BJ (cell line): Measurements from ENCODE around the gene CALHM4. TPM values are rescaled to one million over a fixed set of nuclear protein-coding genes. Genes with fewer than 3 reads are reported as not detected.

ENCODE experiments used
- CTCF ChIA-PET: fragments of 350-600 bp; formaldehyde crosslinking; extraction: SDS; loops from one replicate; lab custom pipeline; 2021; ENCODE audit warnings: antibody characterized with exemption, inconsistent platforms; lab: Yijun Ruan, JAX
- POLR2A ChIA-PET: fragments of 300-600 bp; sonication (Branson Sonifier 250); formaldehyde crosslinking; extraction: SDS; loops from one replicate; lab custom pipeline; 2021; ENCODE audit warnings: antibody characterized with exemption; lab: Charles Lee
- DNase-seq: peaks from one replicate; pipeline ENCODE4 v3.0.0-alpha.2; 2011; ENCODE audit warnings: low read depth
- H3K27me3 ChIP-seq: 2 replicates; pipeline ENCODE4 v1.6.0; 2011; ENCODE audit warnings: low read length; ENCODE audit not compliant: control insufficient read depth, insufficient read depth
- H3K36me3 ChIP-seq: 2 replicates; pipeline ENCODE4 v1.5.1; 2011; ENCODE audit warnings: low read length; ENCODE audit not compliant: control insufficient read depth, insufficient read depth
- H3K4me3 ChIP-seq: 2 replicates; pipeline ENCODE4 v1.5.1; 2011; ENCODE audit warnings: low read depth, mild to moderate bottlenecking, control low read depth, low read length
- CTCF ChIP-seq: IDR thresholded peaks from 2 replicates; pipeline ENCODE4 v1.5.1; 2011; ENCODE audit warnings: low read depth, mild to moderate bottlenecking, control low read depth, inconsistent platforms, low read length, moderate library complexity; ENCODE audit not compliant: insufficient read depth
- polyA plus RNA-seq: library from polyadenylated mRNA; depleted of rRNA; stranded (reverse); fragments of >200 nt; gene quantifications from 2 replicates; pipeline ENCODE4 v1.2.3, GENCODE V29; 2011

The CALHM4 gene
- polyA plus RNA-seq, 1 experiment = not detected

DNA sequence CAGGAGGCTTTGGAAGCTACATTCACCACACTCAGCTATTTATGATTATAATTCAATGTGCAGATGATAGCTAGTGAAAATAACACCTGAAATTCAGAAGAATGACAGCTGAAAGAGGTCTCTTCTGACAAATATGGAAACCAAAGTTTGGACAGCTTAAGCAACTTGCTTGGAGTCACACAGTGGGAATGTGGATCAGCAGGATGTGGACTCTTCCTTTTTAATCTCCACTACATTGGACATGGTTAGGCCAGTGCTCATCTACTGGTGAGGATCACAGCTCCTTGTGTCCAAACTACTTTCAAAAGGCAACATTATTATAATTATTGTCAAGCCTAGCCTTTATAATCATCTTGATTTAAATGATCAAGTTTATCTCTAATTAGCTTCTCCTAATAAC lies 18.4 kb upstream of the CALHM4 start:
- POLR2A ChIA-PET = no interaction called here
- CTCF ChIA-PET = interaction anchor here (0.6 to 4.5 kb wide), 14 partner anchors 9 to 266 kb away, joined by 3 to 127 read pairs (median 6); partner anchors contain the start of genes CALHM4, CALHM5, RWDD1 and TRAPPC3L
- no peaks in the 10 kb centered on the region for H3K36me3 ChIP-seq
- TF ChIP-seq CTCF = no peak
- no peak overlapping the region for H3K4me3 ChIP-seq
- no peak for DNase-seq
- H3K27me3 ChIP-seq = no peaks in the 10 kb centered on the region

- peak; percentile 67 for TF ChIP-seq CTCF
- CTCF ChIA-PET = interaction anchor here (1.0 to 4.5 kb wide), 7 partner anchors 9 to 267 kb away, joined by 4 to 127 read pairs (median 19); partner anchors contain the start of genes CALHM5, RWDD1, TRAPPC3L and TSPYL1
Measured at GRCh38 chr6:116536216-116536621, 17.3 kb upstream of the CALHM4 start.

DNA sequence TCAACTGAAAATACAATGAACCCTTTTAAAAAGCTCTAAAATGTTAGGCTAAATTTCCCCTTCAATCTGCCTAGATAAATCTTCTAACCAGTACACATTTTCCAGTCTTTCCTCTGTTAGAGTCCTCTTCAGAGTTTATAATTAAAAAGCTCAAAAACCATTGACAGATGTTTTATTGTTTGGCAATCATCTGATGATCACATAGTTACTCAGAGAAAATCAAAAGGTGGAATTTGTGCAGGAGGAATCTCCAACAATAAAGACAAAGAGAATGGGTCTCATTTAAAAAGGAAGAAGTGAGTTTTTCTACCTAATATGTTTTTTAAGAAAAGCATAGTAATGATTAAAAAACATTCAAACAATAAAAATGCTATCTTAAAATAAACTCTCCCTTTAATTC lies 11.1 kb upstream of the CALHM4 start:
- Histone ChIP-seq H3K36me3 (no peaks in the 10 kb centered on the region), H3K27me3 (no peaks in the 10 kb centered on the region), H3K4me3 (no peak overlapping the region)
- ChIA-PET CTCF (interaction anchor here (0.7 to 4.4 kb wide), 4 partner anchors 9 to 191 kb away, joined by 3 to 29 read pairs (median 8); no protein-coding TSS in a partner anchor), POLR2A (no interaction called here)
- DNase-seq = no peak
- TF ChIP-seq CTCF = no peak

More at GRCh38 chr6:116536216-116536621, 17.3 kb upstream of the CALHM4 start:
- H3K27me3 ChIP-seq = no peaks in the 10 kb centered on the region
- DNase-seq = no peak
- no peaks in the 10 kb centered on the region for H3K36me3 ChIP-seq
- H3K4me3 ChIP-seq = no peak overlapping the region
- POLR2A ChIA-PET = no interaction called here

DNA sequence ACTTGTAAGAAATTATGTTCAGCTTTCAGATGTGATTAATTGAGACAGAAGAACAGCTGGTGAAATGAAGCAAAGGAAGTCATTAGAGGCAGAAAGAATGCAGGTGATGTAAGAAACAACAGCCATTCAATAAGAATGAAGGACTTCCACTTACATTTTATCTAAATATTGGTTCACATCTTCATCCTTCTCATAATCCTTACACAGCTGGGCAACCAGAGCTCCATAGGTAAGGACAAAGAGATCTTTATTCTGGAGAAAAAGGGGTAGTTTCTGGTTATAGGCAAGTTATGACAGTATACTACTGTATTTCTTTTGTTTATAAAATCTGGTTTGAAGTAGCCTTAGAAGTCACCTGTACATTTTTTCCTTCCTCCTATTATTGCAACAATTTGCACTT lies 10.4 kb upstream of the CALHM4 start:
- POLR2A ChIA-PET = no interaction called here
- Histone ChIP-seq H3K36me3 (no peaks in the 10 kb centered on the region), H3K4me3 (no peak overlapping the region), H3K27me3 (no peaks in the 10 kb centered on the region)
- no peak for TF ChIP-seq CTCF
- CTCF ChIA-PET = interaction anchor here (0.8 to 4.4 kb wide), 3 partner anchors 12 to 275 kb away, joined by 3 to 29 read pairs (median 3); no protein-coding TSS in a partner anchor
- no peak for DNase-seq

- POLR2A ChIA-PET = no interaction called here
- no peak for TF ChIP-seq CTCF
- H3K27me3 ChIP-seq = no peaks in the 10 kb centered on the region
- CTCF ChIA-PET = interaction anchor here (1.1 to 1.7 kb wide), 3 partner anchors 9 to 16 kb away, joined by 4 to 6 read pairs (median 4); no protein-coding TSS in a partner anchor
- H3K36me3 ChIP-seq = no peaks in the 10 kb centered on the region
- DNase-seq = no peak
- no peak within 1 kb of the TSS for H3K4me3 ChIP-seq
Measured at GRCh38 chr6:116545651-116546050, 7.9 kb upstream of the CALHM4 start, which contains the start of gene TRAPPC3L. Gene TRAPPC3L (minus strand): TSS chr6:116545684. CDS start chr6:116545514, 170 bp downstream.
